Stimulated activated CD4-positive, alpha-beta T cell treated with anti-CD3 and anti-CD28 coated beads, TNF-alpha, amount 100 ng/mL, for 24 hours (primary cell): Measurements from ENCODE around the gene SORCS3.

Source experiments
- DNase-seq, 3 experiments: peaks; one replicate each; pipeline ENCODE4 v3.0.0-alpha.2; 2020; ENCODE audit warnings: low read depth in 3 of 3

SORCS3 gene

DNA sequence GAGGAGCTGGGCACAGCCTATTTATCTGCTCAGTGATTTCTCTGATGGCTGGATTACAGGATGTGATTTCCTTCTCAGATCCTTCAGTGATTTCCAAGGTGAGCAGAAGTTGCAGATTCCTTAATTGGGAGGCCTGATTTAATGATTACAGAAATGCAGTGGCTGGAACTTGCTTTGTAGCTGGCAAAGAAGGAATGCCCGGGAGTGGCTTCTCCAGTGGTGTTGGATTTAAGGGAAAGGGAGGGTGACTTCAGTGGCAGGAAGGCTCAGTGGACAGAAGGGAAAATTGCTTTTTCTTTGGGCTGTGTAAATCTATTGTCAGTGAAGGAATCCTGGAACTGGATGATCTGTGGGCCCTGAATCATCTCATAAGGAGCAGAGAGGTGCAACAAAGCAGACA lies 5.1 kb downstream of the SORCS3 start:
- no peak for DNase-seq

DNA sequence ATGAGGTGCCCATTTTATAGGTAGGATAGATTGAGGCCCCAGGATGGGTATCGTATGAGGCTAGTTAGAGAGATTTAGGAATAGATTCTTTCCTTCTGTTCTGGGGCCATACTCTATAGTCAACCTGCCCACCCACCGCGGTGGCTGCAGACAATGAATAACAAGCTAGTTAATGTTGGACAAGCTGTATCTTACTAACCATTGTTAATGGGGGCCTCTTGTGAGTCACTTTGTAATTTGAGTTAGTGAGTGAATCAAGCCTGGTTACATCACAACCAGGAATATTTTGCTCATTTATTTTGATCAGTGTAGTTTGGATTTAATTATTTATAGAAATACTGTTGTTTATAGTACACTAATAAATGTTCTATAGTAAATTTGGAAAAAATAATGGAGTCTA lies 7.3 kb downstream of the SORCS3 start:
- DNase-seq: no peak

DNA sequence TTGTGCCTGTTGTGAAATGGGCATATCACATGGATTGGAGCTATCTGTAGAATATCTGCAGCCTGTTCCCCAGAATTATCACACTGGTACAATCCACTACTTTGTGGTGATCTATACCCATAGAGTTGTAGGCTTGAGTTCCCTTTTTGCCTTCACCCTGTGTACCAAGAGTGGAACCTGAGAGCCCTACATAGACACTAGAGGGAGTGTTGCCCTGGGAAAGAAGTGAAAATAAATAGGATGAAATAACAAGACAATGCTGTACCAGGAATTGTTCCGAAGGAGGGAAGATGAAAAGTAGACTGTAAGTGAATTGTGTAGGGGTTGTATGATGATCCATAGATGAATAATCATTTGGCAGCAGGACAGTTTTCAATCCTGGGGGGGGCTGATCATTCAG lies 9.0 kb downstream of the SORCS3 start:
- no peak for DNase-seq

DNA sequence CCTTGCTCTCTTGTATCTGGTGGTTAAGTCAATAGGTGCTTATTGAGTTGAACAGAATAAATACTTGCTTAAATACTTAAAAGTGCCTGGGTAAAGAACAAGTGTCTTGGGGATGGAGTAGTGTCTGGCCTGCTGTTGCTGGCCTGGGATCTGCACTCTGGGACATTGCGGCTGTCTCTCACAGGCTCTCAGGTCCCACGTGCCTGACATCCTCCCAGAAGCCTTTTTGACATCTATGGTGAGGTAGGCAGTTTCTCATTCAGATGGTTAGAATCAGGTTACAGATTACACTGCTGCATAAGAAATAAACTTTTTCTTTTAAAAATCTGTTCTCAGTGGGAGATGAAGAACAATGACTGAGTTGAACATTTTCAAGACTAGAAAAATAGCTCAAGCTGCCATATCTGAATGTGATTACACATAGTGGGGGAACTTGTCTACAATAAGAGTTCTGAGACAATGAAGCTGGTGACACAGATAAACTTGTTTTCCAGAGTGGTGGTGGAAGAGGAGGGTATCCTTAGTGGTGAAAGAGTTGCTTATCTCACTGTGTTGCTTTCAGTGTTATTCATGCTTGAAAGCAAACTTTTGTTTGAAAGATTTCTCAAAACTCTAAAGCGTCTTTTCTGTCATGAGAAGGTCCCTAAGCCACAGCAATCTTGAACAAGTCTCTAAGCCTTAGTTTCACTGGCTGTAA lies 9.7 kb downstream of the SORCS3 start:
- DNase-seq: no peak

DNA sequence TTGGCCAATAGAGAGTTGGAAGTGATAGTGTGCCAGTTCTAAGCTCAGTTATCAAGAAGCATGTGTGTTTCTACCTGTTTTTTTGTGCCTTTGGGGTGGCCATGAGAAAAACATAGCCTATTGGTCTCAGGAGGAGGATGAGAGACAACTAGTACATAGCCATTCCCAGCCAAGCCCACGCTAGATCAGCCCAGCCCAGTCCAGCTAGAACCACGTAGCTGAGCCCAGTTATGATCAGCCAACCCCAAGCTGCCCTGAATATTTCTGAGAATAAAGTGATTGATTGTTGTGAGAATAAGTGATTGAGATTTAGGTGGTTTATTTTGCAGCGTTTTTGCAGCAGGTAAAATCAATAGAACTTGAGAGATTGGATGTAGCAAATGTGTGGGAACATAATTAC lies 15.9 kb downstream of the SORCS3 start:
- no peak for DNase-seq

DNA sequence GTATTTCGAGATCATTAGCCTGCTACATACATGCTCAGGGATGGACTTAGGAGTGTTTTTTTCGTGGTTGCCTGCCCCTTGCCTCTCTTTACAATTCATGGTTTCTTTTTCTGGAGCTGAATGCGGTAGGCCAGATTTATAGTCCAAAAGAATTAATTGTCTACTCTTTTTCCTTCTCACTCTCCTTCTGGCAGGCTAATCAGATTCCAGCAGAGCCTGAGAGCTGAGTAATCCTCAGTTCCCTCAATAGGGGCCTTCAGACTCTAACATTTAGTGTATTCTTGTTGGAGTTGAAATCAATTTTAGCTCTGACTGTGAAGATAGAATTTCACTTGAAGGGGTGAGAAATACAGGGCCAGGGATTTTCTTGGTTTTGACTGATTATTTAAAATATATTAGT lies 16.4 kb downstream of the SORCS3 start:
- no peak for DNase-seq

DNA sequence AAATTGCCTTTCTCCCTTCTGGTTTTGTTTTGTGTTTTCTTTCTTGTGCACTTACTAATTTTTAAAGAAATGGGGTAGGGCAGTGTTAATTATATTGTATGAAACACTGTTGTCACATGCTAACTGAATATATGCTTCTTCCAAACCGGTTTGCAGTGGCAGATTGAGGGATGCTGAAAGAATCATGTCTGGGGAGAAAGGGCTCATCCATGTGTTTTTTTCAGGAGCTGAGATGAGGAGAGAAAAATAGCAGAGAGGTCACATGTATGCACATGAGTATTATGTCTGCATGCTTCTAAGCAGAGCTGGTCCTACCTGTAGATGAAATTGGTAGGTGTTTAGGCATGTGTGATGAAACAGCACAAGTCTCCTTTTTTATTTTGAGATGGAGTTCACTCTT lies 17.0 kb downstream of the SORCS3 start:
- no peak for DNase-seq

DNA sequence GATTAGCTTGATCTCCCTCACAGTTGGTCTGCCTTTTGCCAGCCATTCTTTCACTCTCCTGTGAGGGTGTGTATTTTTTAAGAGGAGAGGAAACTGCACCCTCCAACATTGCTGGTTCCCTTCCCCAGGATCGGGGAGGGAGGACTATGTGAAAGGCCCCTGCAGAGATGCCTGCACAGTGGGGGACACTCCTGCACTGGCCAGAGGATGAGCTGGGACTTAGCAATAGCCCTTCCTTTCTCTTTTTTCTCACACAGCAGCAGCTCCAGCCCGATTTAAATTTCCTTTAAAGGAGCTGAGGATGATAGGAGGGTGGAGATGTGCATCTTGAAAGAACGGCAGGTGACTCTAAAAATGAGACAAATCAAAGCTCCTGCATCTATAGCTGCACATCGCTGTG lies 18.7 kb downstream of the SORCS3 start:
- no peak for DNase-seq

DNA sequence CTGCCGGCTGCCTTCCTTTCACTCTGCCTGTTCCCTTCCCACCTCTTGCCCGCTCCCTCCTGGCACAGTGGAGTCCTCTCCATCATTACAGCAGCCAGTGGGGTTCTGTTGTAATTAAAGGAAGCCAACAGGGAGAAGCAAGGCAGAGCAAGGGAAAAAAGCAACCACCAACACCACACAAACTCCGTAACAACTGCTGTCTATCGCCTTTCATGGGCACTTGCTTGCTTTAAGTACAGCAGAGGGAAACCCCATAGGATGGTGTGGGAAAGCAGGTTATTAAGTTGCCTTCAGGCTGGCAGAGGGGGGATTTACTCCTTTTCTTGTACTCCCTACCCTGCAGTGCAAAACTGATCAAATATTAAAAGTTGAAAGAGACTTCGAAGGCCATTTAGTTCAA lies 22.0 kb downstream of the SORCS3 start:
- no peak for DNase-seq

DNA sequence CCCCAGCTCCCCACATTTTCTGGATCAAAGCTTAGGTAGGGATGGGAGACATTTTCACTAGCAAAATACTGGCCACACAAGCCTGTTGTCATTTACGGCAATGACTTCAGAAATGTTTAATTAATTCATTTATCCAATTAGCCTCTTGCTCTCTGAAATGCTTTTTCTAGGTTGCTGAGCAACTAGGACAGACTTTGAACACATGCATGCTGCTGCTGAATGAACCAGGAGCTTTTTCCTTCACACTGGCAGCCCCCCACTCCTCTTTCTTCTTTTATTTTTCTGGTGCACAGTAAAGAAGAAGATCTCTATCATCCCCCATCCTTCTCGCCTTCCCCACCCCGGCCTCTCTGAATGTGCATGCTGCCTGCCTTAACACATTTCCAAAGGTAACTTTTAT lies 22.5 kb downstream of the SORCS3 start:
- DNase-seq: no peak

DNA sequence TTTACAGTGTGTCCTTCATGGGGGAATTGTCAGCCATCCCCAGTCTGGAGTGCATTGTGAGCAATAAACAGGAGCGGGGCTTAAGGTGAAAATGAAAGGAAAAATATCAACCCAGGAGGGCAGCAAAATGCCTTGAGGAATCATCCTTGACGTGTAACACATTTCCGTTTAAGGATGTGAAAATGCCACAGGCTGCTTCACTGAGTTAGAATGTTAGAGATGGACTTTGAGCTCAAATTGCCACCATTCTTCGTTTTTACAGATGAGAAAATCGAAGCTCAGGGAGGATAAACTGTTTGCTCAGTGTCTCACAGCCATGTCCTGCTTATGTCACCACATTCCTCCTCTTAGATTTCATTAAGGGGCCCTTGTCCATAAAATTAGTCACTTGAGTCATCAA lies 23.1 kb downstream of the SORCS3 start:
- DNase-seq: no peak

DNA sequence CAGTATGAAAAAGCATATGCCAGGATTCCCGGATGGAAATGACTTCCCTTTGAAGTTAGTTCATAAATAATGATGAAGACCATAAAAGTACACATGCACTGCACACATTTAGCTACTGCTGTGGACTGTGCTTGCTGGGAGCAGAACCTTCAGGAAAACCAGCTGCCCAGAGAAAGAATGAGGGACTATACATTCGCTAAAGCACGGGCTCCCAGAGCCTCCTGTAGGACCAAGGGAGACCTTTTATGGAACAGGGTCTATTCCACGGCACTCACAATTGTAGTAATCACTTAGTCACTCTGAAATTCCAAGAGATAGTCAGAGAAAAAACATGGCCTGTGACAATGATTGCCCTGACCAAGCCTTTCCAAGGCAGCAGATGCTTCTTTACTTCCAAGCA lies 24.1 kb downstream of the SORCS3 start:
- no peak for DNase-seq

DNA sequence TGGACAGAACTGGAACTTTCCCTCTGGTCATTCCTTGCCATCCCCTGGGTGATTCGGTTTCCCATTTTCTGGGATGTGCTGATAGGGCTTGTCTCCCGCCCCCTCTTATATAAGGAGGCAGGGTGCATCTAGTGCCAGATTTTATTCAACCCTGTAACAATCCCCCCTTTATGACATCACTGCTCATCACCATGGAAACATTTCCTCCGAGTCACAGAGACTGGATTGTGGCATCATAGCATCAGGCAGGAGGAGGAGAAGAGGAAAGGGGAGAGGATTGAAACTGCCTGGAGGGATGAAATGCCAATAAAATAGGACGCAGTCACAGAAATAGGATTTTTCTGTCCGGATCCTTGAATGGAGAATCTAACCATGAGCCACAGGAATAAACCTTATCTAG lies 25.0 kb downstream of the SORCS3 start:
- DNase-seq: no peak

DNA sequence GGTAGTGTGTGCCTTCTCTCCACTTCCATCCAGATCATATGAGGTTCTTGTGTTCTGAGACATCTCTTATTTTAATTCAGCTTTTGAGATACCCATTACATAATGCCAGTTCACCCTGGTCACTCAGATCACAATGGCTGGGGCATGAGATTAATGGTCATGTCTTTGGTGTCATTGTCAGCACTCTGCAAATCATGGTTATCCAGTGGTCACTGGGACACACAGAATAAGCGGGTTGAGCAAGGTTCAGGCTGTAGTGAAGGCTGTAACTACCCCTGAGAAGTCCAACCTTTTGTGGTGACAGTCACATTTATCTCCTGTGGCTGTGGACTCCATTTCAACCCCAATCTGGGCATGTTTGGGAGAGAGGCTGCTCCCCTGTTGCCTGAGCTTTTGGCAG lies 35.8 kb downstream of the SORCS3 start:
- DNase-seq: no peak

DNA sequence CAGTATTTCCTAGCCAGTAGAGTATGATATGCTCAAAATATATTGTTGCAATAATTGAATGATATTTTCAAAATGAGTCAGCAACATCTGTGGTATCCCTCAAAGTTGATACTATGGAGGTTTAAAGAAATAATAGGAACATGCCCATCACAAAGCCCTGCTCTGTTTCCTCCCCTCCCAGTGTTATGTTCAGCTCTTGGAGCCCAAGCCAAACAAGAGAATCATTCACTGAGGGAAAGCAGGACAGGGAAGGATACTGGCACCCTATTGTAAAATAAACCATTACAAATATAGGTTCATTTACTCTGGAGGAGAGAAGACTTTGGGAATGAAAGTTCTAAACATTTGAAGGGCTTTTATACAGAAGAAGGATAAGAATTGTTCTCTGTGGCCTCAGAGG lies 37.6 kb downstream of the SORCS3 start:
- DNase-seq: no peak

DNA sequence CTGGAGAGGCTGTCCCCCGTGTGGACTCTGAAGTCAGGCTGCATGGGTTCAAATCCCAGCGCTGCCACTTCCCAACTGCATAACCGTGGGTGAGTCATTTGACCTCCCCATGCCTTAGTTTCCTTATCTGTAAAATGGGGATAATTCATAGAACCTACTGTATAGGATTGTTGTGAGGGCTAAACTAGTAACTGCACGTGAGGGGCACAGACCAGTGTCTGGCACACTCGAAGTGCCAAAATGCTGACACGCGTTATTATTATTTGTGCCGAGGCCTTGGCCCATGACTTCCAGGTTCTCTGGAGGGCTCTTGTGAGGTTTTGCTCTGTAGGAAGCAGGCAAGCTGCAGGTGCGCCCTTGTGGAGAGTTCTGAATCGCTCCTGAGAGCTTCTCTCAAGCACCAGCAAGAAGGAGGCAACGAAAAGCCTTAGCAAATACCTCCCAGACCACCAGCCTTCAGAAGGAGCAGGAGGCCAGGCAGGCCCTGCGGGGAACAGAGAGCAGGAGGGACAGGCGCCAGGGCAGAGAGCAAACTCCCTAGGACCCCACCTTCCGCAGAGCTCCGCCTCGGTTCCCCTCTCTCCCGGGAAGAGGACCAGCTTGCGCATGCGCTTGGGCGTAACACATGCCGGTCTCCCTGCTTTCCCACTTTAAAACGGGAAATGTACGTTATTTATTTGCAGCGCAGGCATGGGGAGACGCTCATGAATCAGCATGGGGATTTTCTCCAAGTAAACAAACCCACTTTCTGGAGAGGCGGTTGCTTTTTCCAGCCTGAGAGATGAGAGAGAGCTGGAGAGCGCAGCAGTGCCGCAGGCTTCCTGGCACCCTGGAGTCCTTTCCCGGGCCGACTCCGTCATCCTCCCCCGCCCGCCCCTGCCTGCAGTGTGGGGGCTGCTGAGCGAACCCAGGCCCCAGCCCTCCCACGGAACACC lies 39.6 kb downstream of the SORCS3 start:
- DNase-seq: no peak

DNA sequence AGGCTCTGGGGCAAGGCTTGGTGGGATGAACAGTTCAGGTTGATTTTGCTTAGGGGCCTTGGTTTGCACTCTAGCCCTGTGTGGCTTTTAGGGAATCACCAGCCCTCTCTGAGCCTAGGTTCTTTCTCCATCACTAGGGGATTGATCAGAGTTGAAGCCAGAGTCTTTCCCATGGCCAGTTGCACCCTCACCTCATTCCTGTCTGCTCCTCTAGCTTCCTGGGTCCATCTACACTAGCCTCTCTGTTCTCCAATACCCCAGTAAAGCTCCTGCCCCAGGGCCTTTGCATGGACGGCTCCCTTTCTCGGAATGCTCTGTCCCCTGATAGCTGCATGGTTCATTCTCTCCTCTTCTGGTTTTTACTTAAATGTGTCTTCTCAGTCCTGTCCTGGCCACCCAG lies 40.4 kb downstream of the SORCS3 start:
- no peak for DNase-seq

DNA sequence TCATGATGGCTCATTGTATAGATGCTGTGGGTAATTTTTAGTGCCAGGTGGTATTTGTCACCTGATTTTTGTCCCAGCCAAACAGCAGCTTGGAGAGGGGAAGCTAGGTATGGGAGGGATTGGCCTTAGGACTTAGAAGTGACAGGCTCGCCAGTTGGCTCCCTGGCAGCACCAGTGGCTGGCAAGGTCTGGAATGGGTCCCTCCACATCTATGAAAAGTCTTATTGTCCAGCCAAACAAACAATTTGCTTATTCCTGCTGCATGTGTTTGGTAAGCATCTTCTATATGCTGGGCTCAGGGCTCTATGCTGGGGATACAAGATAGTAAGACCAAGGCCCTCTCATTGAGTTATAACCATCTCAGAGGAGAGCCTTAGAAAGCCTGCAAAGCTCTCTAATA lies 42.5 kb downstream of the SORCS3 start:
- no peak for DNase-seq

DNA sequence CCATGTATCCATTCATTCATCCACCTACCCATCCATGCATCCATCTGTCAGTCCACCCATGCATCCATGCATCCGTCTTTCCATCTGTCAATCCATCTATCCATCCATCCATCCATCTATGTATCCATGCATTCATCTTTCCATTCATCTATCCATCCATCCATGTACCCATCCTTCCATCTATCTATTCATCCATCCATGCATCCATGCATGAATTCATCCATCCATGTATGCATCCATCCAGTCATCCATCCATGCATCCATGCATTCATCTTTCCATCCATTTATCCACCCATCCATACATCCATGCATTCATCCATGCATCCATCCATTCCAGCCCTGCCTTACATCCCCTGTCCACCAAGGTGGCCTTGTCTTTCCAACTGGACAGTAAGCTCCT lies 45.7 kb downstream of the SORCS3 start:
- no peak for DNase-seq

DNA sequence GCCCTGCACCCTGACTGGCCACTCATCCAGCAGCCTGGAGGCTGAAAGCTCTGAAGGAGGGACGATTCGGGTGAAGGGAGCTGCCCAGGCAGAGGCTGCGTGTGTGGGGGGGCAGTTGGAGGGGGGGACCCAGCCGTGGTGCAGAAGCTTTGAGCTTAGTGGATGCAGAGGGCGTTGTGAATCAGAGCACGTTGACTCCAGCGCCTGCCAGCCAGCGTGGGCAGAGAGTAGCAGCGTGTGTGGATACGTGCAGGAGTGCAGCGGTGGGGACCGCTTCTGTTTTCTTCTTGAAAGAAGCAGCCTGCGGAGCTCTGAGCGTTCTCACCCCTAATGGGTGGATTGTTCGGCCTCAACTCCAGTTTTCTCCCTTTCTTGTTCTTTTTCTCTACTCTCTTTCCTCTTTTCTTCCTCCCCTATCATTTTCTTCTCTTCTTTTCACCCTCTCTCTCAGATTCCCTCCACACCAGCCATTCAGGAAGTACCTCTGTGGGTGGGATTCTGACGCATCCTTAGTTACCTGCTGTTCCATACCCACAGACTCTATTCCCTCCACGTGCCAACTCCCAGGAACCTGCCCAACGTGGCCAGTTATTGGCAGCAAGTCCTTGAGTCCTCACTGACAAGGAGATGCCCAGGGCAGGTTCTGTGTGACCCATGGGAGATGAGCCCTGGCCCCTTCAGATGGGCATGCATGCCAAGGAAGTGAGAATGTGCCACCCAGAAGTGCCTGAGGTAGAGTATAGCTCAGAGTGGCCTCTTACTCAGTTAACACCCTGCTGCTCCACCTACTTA lies 47.4 kb downstream of the SORCS3 start:
- DNase-seq: no peak

DNA sequence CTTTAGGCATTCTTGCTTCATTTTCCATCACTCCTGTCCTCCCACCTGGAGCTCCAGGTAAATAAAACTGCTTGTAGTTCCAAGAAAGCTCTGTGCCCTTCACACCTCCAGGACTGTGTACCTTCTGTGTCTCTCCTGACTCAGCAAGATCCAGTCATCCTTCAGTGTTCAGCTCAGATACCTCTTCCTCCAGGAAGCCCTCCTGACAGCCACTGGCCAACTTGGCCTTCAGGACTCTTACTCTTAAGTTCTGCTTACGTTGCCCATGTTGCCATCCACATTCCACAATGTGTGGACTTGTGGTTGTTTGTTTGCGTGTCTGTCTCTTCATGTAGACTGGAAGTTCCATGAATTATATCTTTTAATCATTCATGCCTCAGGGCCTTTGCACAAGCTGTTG lies 48.0 kb downstream of the SORCS3 start:
- no peak for DNase-seq

DNA sequence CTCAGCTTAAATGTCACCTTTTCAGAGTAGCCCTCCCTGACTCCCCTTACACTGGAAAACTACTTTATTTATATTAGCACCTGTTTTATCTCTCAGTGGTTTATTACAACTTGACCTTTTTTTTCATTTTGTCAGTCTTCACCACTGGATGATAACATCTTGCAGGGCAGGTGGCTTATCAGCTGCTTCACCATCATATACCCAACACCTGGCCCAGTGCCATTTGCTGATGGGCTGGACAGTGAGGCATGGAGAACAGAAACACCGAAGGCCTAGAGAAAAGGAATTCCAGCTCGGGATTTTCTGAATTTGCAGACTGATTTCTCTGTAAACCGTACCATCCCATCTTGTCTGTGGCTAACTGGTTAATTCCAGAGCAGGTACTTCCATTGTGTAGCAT lies 48.5 kb downstream of the SORCS3 start:
- DNase-seq: no peak

DNA sequence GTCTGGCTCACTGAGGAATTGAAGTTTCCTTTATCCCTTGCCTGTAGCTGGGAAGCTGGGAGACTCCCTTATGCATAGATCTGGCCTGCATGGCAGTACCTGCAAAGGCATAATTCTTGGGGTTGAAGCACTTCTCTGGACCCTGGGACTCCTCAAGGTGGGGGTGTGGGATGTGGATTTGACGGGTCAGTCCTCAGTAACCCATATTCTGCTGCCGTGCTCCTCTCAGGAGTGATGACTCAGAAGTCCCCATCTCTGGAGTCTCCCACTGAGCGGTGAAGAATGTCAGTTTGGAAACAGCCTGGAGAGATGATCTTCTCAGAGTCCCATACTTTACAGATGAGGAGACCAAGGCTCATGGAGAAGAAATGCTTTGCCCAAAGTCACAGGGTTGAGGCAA lies 49.0 kb downstream of the SORCS3 start:
- no peak for DNase-seq
